Gastroesophageal sphincter (tissue), 3 donors: ENCODE data around the gene ZXDB.

Source experiments
- EP300 ChIP-seq: sonication (generic); formaldehyde crosslinking; IDR thresholded peaks from one replicate; pipeline ENCODE4 v1.6.1; 2017; ENCODE audit warnings: antibody characterized with exemption, mild to moderate bottlenecking
- POLR2A ChIP-seq, 2 donors: fragments of 450-650 bp; IDR thresholded peaks; one replicate each; pipeline ENCODE4 v1.6.1; 2017; ENCODE audit warnings: antibody characterized with exemption in 2 of 2, mild to moderate bottlenecking in 2 of 2, moderate library complexity in 1 of 2
- POLR2AphosphoS5 ChIP-seq: sonication (generic); formaldehyde crosslinking; IDR thresholded peaks from one replicate; pipeline ENCODE4 v1.6.1; 2017; ENCODE audit warnings: antibody characterized with exemption
- TF ChIP-seq, protein P1 (sequence below), 4 experiments: fragments of 200-600 bp in 2 of 4; fragments of 450-650 bp in 2 of 4; sonication (generic) in 1 of 4; IDR thresholded peaks; one replicate each; pipeline ENCODE4 v1.5.1; 2017 to 2019; ENCODE audit warnings: antibody characterized with exemption in 4 of 4, mild to moderate bottlenecking in 2 of 4, moderate library complexity in 2 of 4

DNA sequence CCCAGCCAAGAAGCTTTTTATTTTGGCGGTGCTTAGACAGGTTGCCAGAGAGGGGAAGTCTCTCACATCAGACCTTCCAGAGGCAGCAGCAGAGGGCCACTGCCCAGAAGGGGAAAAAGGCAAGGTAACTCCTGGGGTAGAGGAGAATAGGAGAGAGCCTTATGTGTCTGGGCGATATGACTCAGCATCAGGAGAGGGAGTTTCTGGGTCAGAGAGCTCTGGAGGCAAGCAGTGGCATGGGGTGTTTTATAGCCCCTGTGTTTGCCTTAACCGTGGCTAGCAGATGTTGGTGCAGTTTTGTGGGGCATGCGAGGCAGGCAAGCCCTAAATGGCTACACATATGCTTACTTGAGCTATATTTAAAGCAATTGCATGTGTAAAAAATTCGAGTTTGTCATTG is 8.3 kb upstream of the ZXDB start:
- no peak for TF ChIP-seq POLR2A (IDR thresholded peaks at IDR 0.05)
- TF ChIP-seq, protein P1, sequence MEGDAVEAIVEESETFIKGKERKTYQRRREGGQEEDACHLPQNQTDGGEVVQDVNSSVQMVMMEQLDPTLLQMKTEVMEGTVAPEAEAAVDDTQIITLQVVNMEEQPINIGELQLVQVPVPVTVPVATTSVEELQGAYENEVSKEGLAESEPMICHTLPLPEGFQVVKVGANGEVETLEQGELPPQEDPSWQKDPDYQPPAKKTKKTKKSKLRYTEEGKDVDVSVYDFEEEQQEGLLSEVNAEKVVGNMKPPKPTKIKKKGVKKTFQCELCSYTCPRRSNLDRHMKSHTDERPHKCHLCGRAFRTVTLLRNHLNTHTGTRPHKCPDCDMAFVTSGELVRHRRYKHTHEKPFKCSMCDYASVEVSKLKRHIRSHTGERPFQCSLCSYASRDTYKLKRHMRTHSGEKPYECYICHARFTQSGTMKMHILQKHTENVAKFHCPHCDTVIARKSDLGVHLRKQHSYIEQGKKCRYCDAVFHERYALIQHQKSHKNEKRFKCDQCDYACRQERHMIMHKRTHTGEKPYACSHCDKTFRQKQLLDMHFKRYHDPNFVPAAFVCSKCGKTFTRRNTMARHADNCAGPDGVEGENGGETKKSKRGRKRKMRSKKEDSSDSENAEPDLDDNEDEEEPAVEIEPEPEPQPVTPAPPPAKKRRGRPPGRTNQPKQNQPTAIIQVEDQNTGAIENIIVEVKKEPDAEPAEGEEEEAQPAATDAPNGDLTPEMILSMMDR (IDR thresholded peaks at IDR 0.05), result no peak
- TF ChIP-seq POLR2AphosphoS5, result no peak
- TF ChIP-seq EP300, result no peak
